Measurements from ENCODE around the gene SDC4. TPM values are rescaled to one million over a fixed set of nuclear protein-coding genes. Genes with fewer than 3 reads are reported as not detected.
A peak's percentile ranks its signal among the peaks of the same experiment; 100 is the strongest.

SDC4 gene
- total and polyA plus RNA-seq, 9 of the 15 experiments (the other 6 are each of a cell fraction or from before 2014, with no cell fraction given), result 2.1 to 10.7 (median 6.3) TPM

GRCh38 chr20:45347936-45348778 lies at the start of gene SDC4 (continued):
- TF ChIP-seq ZMIZ1 (IDR thresholded peaks at IDR 0.05; ENCODE audit: low read depth in 2 of 2, low read length in 2 of 2), result peak in 1 of 2 experiments; percentile 77; a peak in 2 of 4 replicates
- no peak for TF ChIP-seq THAP7 (CRISPR knock-in tag; IDR thresholded peaks at IDR 0.05)
- TF ChIP-seq TAF7 (tag; IDR thresholded peaks at IDR 0.05), result peak; percentile 61
- TF ChIP-seq ETV5 (CRISPR knock-in tag; IDR thresholded peaks at IDR 0.05; ENCODE audit: low read depth), result peak; percentile 43; the same call in 1 of the 2 replicates
- no peak for TF ChIP-seq YBX1 (IDR thresholded peaks at IDR 0.05)
- TF ChIP-seq L3MBTL2 (IDR thresholded peaks at IDR 0.05), result peak; percentile 76
- peak; percentile 48; the same call in 1 of the 2 replicates for TF ChIP-seq TFAP4 (CRISPR knock-in tag; IDR thresholded peaks at IDR 0.05; ENCODE audit: borderline replicate concordance)
- TF ChIP-seq, protein P1, sequence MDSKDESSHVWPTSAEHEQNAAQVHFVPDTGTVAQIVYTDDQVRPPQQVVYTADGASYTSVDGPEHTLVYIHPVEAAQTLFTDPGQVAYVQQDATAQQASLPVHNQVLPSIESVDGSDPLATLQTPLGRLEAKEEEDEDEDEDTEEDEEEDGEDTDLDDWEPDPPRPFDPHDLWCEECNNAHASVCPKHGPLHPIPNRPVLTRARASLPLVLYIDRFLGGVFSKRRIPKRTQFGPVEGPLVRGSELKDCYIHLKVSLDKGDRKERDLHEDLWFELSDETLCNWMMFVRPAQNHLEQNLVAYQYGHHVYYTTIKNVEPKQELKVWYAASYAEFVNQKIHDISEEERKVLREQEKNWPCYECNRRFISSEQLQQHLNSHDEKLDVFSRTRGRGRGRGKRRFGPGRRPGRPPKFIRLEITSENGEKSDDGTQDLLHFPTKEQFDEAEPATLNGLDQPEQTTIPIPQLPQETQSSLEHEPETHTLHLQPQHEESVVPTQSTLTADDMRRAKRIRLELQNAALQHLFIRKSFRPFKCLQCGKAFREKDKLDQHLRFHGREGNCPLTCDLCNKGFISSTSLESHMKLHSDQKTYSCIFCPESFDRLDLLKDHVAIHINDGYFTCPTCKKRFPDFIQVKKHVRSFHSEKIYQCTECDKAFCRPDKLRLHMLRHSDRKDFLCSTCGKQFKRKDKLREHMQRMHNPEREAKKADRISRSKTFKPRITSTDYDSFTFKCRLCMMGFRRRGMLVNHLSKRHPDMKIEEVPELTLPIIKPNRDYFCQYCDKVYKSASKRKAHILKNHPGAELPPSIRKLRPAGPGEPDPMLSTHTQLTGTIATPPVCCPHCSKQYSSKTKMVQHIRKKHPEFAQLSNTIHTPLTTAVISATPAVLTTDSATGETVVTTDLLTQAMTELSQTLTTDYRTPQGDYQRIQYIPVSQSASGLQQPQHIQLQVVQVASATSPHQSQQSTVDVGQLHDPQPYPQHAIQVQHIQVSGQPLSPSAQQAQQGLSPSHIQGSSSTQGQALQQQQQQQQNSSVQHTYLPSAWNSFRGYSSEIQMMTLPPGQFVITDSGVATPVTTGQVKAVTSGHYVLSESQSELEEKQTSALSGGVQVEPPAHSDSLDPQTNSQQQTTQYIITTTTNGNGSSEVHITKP (IDR thresholded peaks at IDR 0.05; ENCODE audit: partially characterized antibody), result peak; percentile 49
- no peak for TF ChIP-seq ZNF707 (CRISPR knock-in tag; conservative IDR thresholded peaks at IDR 0.05)
- peak; percentile 55; the same call in 1 of the 2 replicates for TF ChIP-seq ELF2 (CRISPR knock-in tag; IDR thresholded peaks at IDR 0.05)
- TF ChIP-seq TBL1XR1 (IDR thresholded peaks at IDR 0.05; ENCODE audit: low read length in 2 of 2), result no peak
- TF ChIP-seq EGR1 (conservative IDR thresholded peaks at IDR 0.05), result peak; percentile 82
- no peak for TF ChIP-seq PATZ1 (CRISPR knock-in tag; IDR thresholded peaks at IDR 0.05; ENCODE audit: borderline replicate concordance)
- TF ChIP-seq GTF2A2 (tag; IDR thresholded peaks at IDR 0.05), result peak; percentile 87
- peak; percentile 59 for TF ChIP-seq CXXC5 (CRISPR knock-in tag; IDR thresholded peaks at IDR 0.05)

Measured in K562 (cell line).